Measurements from ENCODE around the gene PADI2. TPM values are rescaled to one million over a fixed set of nuclear protein-coding genes. Genes with fewer than 3 reads are reported as not detected.

PADI2 gene
- total and polyA plus RNA-seq, 2 donors = 1.4 to 3.6 TPM

GRCh38 chr1:17084787-17085186, 34.5 kb downstream of the PADI2 start:
- Histone ChIP-seq H3K9me3 (ENCODE audit: control insufficient read depth in 2 of 2, insufficient read depth in 1 of 2, low read length in 1 of 2) (no peaks in the 10 kb centered on the region), H3K27me3 (ENCODE audit: control insufficient read depth in 2 of 2, insufficient read depth in 1 of 2, low read length in 1 of 2) (no peaks in the 10 kb centered on the region), H3K4me1 (ENCODE audit: control insufficient read depth in 2 of 2, insufficient read depth in 2 of 2, low read length in 2 of 2) (no peaks in the 10 kb centered on the region), H3K4me3 (ENCODE audit: low read length in 2 of 2) (no peak overlapping the region), H3K36me3 (ENCODE audit: control insufficient read depth in 2 of 2, insufficient read depth in 2 of 2, low read length in 1 of 2) (no peaks in the 10 kb centered on the region), H3K27ac (ENCODE audit: low read depth in 1 of 2, low read length in 1 of 2) (no peak overlapping the region)
- WGBS = 77% methylated on average over 10 of the region's 10 CpGs
- no peak for DNase-seq (ENCODE audit: low read depth in 6 of 9, low spot score in 9 of 9)

- WGBS = 92% methylated on average over 3 of the region's 3 CpGs
- Histone ChIP-seq H3K4me1 (ENCODE audit: control insufficient read depth in 2 of 2, insufficient read depth in 2 of 2, low read length in 2 of 2) (no peaks in the 10 kb centered on the region), H3K36me3 (ENCODE audit: control insufficient read depth in 2 of 2, insufficient read depth in 2 of 2, low read length in 1 of 2) (no peaks in the 10 kb centered on the region)
These were observed 36.5 kb downstream of the PADI2 start for GRCh38 chr1:17082761-17083160.

DNA sequence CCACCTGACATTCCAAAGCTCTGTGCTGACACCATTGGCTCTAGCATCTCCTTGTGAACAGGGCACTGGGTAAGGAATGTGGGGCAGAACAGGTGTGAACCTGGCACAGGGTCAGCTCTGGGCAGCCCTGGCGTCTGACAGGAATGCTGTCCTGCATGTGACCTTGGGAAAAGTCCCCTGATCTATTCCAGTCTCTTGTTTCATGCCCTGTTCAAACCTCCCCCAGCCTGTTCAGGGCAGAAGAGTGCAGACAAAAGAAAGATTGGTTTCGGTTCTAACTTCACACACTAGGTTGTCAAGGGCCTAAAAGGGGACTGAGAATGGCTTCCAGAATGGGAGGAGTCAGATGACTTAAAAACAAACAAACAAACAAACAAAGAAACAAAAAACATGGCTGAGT, 37.8 kb downstream of the PADI2 start:
- no peaks in the 10 kb centered on the region for H3K27me3 ChIP-seq (ENCODE audit: control insufficient read depth in 2 of 2, insufficient read depth in 1 of 2, low read length in 1 of 2)
- H3K27ac ChIP-seq (ENCODE audit: low read depth in 1 of 2, low read length in 1 of 2) = no peak overlapping the region
- no peaks in the 10 kb centered on the region for H3K4me1 ChIP-seq (ENCODE audit: control insufficient read depth in 2 of 2, insufficient read depth in 2 of 2, low read length in 2 of 2)
- H3K36me3 ChIP-seq (ENCODE audit: control insufficient read depth in 2 of 2, insufficient read depth in 2 of 2, low read length in 1 of 2) = no peaks in the 10 kb centered on the region
- DNase-seq (ENCODE audit: low read depth in 6 of 9, low spot score in 9 of 9) = no peak
- H3K9me3 ChIP-seq (ENCODE audit: control insufficient read depth in 2 of 2, insufficient read depth in 1 of 2, low read length in 1 of 2) = no peaks in the 10 kb centered on the region
- WGBS = 92% methylated on average over 2 of the region's 2 CpGs
- H3K4me3 ChIP-seq (ENCODE audit: low read length in 2 of 2) = no peak overlapping the region

More at GRCh38 chr1:17082761-17083160, 36.5 kb downstream of the PADI2 start:
- no peaks in the 10 kb centered on the region for H3K9me3 ChIP-seq (ENCODE audit: control insufficient read depth in 2 of 2, insufficient read depth in 1 of 2, low read length in 1 of 2)
- no peaks in the 10 kb centered on the region for H3K27me3 ChIP-seq (ENCODE audit: control insufficient read depth in 2 of 2, insufficient read depth in 1 of 2, low read length in 1 of 2)
- no peak overlapping the region for H3K4me3 ChIP-seq (ENCODE audit: low read length in 2 of 2)
- DNase-seq (ENCODE audit: low read depth in 6 of 9, low spot score in 9 of 9) = no peak
- H3K27ac ChIP-seq (ENCODE audit: low read depth in 1 of 2, low read length in 1 of 2) = no peak overlapping the region

GRCh38 chr1:17080880-17081279, 38.4 kb downstream of the PADI2 start:
- Histone ChIP-seq H3K4me1 (ENCODE audit: control insufficient read depth in 2 of 2, insufficient read depth in 2 of 2, low read length in 2 of 2) (no peaks in the 10 kb centered on the region), H3K27ac (ENCODE audit: low read depth in 1 of 2, low read length in 1 of 2) (no peak overlapping the region), H3K9me3 (ENCODE audit: control insufficient read depth in 2 of 2, insufficient read depth in 1 of 2, low read length in 1 of 2) (no peaks in the 10 kb centered on the region), H3K4me3 (ENCODE audit: low read length in 2 of 2) (no peak overlapping the region), H3K36me3 (ENCODE audit: control insufficient read depth in 2 of 2, insufficient read depth in 2 of 2, low read length in 1 of 2) (no peaks in the 10 kb centered on the region), H3K27me3 (ENCODE audit: control insufficient read depth in 2 of 2, insufficient read depth in 1 of 2, low read length in 1 of 2) (no peaks in the 10 kb centered on the region)
- DNase-seq (ENCODE audit: low read depth in 6 of 9, low spot score in 9 of 9) = no peak
- WGBS = 94% methylated on average over 4 of the region's 4 CpGs

DNA sequence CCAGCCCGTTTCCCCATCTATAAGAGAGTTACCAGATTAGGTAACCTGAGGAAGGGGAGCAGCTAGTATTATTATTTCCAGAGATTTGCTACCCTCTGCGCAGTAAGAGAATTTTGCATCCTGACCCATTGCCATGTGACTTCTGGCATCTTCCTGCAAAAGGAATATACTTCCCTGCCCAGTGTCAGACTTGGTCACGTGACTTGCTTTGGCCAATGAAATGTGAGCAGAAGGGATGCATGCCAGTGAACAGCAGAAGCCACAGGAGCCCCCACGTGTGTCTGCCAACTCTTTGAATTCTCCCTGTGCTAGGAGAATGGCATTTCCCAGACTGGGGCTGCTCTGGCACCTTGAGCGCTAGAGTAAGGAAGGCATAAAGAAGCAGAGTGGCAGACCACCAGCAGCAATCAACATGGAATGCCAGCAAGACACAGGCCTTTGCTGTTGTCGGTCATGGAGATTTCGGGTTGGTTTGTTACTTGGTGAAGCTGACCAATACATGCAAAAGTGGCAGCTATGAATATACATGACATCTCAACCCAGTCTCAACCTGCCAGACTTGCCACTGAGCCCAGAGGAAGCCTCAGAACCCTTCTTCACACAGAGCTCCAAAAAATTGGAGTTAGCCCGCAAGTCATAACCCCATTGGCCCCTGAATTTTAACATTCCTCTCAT, 39.0 kb downstream of the PADI2 start:
- Histone ChIP-seq H3K36me3 (ENCODE audit: control insufficient read depth in 2 of 2, insufficient read depth in 2 of 2, low read length in 1 of 2) (no peaks in the 10 kb centered on the region), H3K4me1 (ENCODE audit: control insufficient read depth in 2 of 2, insufficient read depth in 2 of 2, low read length in 2 of 2) (no peaks in the 10 kb centered on the region), H3K4me3 (ENCODE audit: low read length in 2 of 2) (no peak overlapping the region), H3K27me3 (ENCODE audit: control insufficient read depth in 2 of 2, insufficient read depth in 1 of 2, low read length in 1 of 2) (no peaks in the 10 kb centered on the region), H3K9me3 (ENCODE audit: control insufficient read depth in 2 of 2, insufficient read depth in 1 of 2, low read length in 1 of 2) (no peaks in the 10 kb centered on the region), H3K27ac (ENCODE audit: low read depth in 1 of 2, low read length in 1 of 2) (no peak overlapping the region)
- WGBS = 91% methylated on average over 8 of the region's 8 CpGs
- no peak for DNase-seq (ENCODE audit: low read depth in 6 of 9, low spot score in 9 of 9)

DNA sequence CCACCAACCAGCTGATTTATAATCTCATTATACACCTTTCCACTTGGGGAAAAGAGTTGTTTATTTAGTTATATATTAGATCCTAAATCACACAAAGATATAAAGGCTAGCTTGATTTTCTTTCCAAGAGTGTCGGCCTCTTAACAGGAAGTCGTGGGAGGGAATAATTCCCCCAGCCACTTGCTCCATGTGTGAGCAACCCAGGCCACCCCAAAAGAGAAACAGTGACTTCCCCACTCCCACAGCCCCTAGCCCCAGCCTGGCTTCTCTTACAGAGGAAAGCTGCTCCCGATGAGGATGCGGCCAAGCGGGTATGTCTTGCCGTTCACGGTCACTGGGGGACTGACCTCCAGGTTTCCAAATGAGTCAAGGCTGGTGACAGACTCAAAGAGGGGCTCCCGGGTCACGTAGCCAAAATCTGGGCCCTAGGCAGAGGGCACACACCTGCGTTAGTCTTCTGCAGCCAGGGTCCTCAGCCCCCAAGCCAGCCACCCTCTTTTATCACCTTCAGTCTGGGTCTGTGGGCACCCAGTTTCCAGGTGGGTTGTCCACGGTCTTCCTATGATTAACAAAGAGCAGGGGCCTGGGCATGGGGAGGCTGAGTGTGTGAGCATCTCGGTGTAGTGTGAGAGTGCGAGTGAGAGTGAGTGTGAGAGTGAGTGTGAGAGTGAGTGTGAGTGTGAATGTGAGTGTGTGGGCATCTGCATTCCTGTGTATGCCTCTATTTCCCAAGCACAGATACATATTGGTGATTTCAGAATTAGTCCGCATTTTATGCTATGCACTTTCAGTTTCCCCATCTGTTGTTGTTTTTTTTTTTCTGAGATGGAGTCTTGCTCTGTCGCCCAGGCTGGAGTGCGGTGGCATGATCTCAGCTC, 40.0 kb downstream of the PADI2 start:
- no peaks in the 10 kb centered on the region for H3K27me3 ChIP-seq (ENCODE audit: control insufficient read depth in 2 of 2, insufficient read depth in 1 of 2, low read length in 1 of 2)
- H3K4me1 ChIP-seq (ENCODE audit: control insufficient read depth in 2 of 2, insufficient read depth in 2 of 2, low read length in 2 of 2) = no peaks in the 10 kb centered on the region
- no peaks in the 10 kb centered on the region for H3K36me3 ChIP-seq (ENCODE audit: control insufficient read depth in 2 of 2, insufficient read depth in 2 of 2, low read length in 1 of 2)
- DNase-seq (ENCODE audit: low read depth in 6 of 9, low spot score in 9 of 9) = no peak
- WGBS = 95% methylated on average over 16 of the region's 16 CpGs
- H3K4me3 ChIP-seq (ENCODE audit: low read length in 2 of 2) = no peak overlapping the region
- peaks cover 0 to 1% of the 10 kb centered on the region in 2 donors for H3K9me3 ChIP-seq (ENCODE audit: control insufficient read depth in 2 of 2, insufficient read depth in 1 of 2, low read length in 1 of 2)
- H3K27ac ChIP-seq (ENCODE audit: low read depth in 1 of 2, low read length in 1 of 2) = no peak overlapping the region

DNA sequence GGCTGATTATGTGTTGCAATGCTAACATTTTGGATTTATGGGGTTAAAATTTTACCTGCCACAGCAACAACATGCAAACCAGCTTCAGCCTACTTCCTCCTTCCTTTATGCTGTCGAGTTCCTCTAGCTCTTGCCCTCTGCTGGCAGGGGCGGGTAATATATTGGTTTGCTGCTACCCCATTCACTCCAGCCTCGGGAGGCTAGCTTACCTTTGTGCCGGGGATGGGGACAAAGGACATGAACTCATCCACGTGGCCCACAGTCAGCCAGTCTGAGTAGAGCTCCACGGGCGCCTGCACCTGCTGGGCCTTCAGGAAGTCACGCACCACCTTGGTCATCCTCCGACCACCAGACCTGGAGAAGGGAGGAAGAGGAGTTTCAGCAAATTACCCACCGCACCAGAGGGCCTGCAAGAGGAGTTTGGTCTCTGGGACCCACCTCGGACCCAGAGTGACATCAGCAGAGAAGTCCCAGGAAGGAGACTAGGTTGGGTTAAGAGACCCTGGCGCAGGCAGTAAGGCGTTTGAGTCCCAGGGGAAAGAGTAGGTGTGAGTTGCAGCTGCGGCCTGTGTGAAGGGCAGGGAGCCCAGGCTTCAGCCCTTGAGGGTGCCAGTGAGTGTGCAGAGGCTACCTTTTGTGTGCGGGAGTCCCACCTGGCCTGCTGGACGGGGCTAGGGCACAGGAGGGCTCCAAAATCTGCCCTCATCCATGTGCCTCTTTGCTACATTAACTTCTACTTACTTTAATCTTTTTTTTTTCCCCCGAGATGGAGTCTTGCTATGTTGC, 43.6 kb downstream of the PADI2 start:
- WGBS = 83% methylated on average over 17 of the region's 17 CpGs
- Histone ChIP-seq H3K27me3 (ENCODE audit: control insufficient read depth in 2 of 2, insufficient read depth in 1 of 2, low read length in 1 of 2) (no peaks in the 10 kb centered on the region), H3K4me3 (ENCODE audit: low read length in 2 of 2) (no peak overlapping the region), H3K4me1 (ENCODE audit: control insufficient read depth in 2 of 2, insufficient read depth in 2 of 2, low read length in 2 of 2) (no peaks in the 10 kb centered on the region), H3K27ac (ENCODE audit: low read depth in 1 of 2, low read length in 1 of 2) (no peak overlapping the region), H3K9me3 (ENCODE audit: control insufficient read depth in 2 of 2, insufficient read depth in 1 of 2, low read length in 1 of 2) (peaks cover 0 to 1% of the 10 kb centered on the region in 2 donors), H3K36me3 (ENCODE audit: control insufficient read depth in 2 of 2, insufficient read depth in 2 of 2, low read length in 1 of 2) (no peaks in the 10 kb centered on the region)
- no peak for DNase-seq (ENCODE audit: low read depth in 6 of 9, low spot score in 9 of 9)

DNA sequence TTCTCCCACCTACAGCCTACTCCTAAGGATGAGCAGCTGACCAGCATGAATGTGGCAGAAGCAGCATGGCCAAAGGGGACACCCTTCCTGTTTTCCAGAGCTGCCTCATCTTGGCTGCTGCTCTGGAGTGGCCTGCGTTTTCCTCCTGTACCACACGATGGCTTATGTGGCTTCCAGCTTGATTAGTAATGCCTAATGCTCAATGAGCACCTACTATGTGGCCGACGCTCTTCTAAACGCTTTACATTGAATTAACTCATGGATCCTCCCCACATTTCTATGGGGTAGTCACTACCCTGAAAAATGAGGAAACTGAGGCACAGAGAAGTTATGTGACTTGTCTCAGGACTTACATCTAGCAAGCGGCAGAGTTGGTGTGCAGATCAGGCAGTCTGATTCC, 47.5 kb downstream of the PADI2 start:
- H3K9me3 ChIP-seq (ENCODE audit: control insufficient read depth in 2 of 2, insufficient read depth in 1 of 2, low read length in 1 of 2) = peaks cover 0 to 1% of the 10 kb centered on the region in 2 donors
- no peak overlapping the region for H3K27ac ChIP-seq (ENCODE audit: low read depth in 1 of 2, low read length in 1 of 2)
- 97% methylated on average over 6 of the region's 6 CpGs for WGBS

DNA sequence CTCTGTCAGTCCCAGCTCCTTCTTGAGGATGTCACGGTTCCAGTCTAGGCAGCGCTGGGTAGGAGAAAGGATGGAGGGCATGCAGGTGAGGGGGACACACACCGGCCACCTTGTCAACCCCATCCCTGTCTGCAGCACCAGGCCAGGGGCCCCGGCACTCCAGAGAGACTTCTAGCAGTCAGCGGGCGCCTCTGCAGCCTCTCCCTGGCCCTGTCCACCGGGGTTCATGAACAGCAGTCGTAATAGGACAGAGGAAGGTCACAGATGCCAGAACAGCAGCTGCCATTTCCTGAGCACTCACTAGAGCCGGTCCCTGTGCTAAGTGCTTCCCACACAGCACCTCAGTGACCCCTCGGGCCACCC, 49.1 kb downstream of the PADI2 start:
- DNase-seq (ENCODE audit: low read depth in 6 of 9, low spot score in 9 of 9) = no peak
- 87% methylated on average over 10 of the region's 10 CpGs for WGBS
- H3K9me3 ChIP-seq (ENCODE audit: control insufficient read depth in 2 of 2, insufficient read depth in 1 of 2, low read length in 1 of 2) = peaks cover 1 to 5% of the 10 kb centered on the region in 2 donors
- H3K36me3 ChIP-seq (ENCODE audit: control insufficient read depth in 2 of 2, insufficient read depth in 2 of 2, low read length in 1 of 2) = no peaks in the 10 kb centered on the region
- no peak overlapping the region for H3K4me3 ChIP-seq (ENCODE audit: low read length in 2 of 2)
- H3K27me3 ChIP-seq (ENCODE audit: control insufficient read depth in 2 of 2, insufficient read depth in 1 of 2, low read length in 1 of 2) = peaks cover 0 to 2% of the 10 kb centered on the region in 2 donors
- no peak overlapping the region for H3K27ac ChIP-seq (ENCODE audit: low read depth in 1 of 2, low read length in 1 of 2)
- H3K4me1 ChIP-seq (ENCODE audit: control insufficient read depth in 2 of 2, insufficient read depth in 2 of 2, low read length in 2 of 2) = no peaks in the 10 kb centered on the region

More for the DNA sequence above, 47.5 kb downstream of the PADI2 start:
- no peaks in the 10 kb centered on the region for H3K36me3 ChIP-seq (ENCODE audit: control insufficient read depth in 2 of 2, insufficient read depth in 2 of 2, low read length in 1 of 2)
- H3K4me3 ChIP-seq (ENCODE audit: low read length in 2 of 2) = no peak overlapping the region
- no peak for DNase-seq (ENCODE audit: low read depth in 6 of 9, low spot score in 9 of 9)
- peaks cover 0 to 2% of the 10 kb centered on the region in 2 donors for H3K27me3 ChIP-seq (ENCODE audit: control insufficient read depth in 2 of 2, insufficient read depth in 1 of 2, low read length in 1 of 2)
- no peaks in the 10 kb centered on the region for H3K4me1 ChIP-seq (ENCODE audit: control insufficient read depth in 2 of 2, insufficient read depth in 2 of 2, low read length in 2 of 2)

Data from thymus (tissue), 11 donors.